Measurements from ENCODE around the gene ENDOD1.
"Not testable (repeated sequence)": the region's sequence is repeated elsewhere in the genome, so short reads cannot be mapped to it uniquely, and the experiment has no call there.

ENDOD1 gene

DNA sequence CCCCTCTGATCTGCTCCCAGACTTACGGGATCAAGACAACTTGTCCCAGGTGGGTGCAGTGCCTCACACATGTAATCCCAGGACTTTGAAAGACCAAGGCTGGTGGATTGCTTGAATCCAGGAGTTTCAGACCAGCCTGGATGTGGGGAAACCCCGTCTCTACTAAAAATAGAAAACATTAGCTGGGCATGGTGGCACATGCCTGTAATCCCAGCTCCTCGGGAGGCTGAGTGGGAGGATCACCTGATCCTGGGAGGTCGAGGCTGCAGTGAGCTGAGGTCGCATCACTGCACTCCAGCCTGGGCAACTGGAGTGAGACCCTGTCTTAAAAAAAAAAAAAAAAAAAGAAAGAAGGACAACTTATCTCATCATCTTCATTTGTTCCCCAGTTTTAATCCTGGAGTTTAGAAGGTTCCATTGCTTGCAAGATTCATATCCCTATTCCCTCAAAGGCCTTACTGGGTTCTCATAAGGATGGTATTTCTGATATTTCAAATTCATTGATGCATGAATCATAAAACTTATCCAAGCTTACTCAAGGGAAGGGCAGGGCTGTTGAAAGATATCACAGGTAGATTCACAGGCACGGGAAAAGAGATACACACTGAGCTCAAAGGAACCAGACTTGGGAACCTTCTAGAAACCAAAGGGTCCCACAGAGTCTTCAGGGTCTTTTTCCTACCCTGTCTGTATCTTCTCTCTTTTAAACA lies 14.6 kb downstream of the ENDOD1 start:
- no peak for DNase-seq (ENCODE audit: low read depth)

DNA sequence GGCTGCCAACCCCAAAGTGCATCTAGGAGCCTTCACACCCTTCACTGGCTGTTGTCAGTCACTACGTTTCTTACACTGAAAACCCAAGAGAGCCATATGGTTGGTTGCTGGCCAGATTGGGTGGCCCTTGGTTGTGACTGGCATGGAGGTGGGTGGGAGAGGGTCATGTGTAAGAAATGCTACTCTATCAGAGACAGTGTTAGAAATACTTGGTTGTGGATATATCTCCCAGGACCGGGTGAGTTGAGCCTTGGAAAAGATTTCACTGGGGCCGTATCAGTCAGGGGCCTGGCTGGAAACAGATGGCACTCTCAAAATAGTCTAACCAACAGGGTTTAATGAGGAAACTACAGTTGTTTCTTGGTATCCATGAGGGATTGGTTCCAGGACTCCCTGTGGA lies 15.2 kb downstream of the ENDOD1 start:
- no peak for DNase-seq (ENCODE audit: low read depth)

DNA sequence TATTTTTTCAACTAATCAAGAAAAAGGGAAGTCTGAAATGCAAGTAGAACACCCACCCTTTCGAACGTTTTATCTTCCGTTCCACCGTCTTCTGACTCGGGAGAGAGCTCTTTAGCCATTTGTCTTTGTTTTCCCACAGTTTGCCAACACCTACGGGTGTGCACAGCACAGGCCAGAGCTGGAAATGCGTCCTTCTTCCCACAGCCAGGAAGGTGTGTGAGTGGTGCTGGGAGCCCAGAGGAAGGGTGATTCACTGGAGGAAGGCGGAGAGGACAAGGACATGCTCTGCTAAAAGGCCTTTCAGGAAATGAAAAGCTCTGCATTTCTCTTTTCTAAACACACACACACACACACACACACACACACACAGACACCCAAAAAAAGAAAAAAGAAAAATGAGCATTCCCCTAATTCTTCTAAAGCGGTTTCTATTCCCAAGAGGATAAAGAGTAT lies 18.5 kb downstream of the ENDOD1 start:
- DNase-seq (ENCODE audit: low read depth), result peak; percentile 8

DNA sequence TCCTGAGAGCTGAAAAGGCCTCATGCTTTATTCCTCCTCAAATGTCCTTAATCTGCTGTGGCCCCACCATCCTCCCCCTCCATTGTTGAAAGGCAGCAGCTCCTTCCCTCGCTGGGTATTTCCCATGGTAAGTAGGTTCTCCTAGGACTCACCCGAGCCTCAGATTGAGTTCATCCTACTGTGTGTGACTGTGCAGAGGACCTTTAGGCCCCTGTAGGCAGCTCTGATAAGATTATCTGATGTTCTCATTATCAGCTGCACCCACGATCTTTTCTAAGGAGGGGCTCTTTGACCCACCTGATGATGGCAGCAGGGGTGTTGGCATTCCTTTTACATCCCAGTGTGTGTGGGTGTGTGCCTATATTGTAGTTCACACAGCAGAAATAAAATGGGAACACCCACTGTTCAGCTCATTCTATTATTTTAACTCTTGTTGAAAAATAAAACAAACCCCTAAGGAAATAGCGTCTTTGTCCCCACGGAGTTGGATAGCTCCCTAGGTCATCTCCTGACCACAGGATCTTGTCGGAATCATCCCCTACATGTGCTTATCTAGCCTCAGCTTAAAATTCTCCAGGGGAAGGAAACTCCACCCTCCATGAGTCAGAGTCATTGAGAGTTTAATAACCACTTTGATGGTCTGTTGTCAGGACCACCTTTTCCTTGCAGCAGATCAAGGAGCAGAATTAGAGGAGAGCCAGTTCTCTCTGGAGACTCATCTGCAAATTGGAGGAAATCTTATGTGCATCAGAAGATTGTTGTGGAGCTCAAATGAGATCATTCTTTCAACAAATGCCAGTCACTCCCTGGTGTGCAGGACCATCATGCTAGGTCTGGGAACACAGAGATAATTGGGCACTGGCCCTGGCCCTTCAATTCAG lies 19.3 kb downstream of the ENDOD1 start:
- no peak for DNase-seq (ENCODE audit: low read depth)

DNA sequence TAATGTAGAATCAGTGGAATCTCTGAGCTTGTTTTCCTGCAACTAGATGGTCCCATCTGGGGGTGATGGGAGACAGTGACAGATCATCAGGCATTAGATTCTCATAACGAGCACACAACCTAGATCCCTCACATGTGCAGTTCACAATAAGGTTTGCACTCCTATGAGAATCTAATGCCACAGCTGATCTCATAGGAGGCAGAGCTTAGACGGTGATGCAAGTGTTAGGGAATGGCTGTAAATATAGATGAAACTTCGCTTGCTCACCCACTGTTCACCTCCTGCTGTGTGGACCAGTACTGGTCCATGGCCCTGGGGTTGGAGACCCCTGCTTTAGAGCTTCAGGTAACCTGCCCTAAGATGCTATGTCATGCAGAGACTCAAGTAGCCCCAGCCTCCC lies 21.8 kb downstream of the ENDOD1 start:
- not testable (repeated sequence) for DNase-seq (ENCODE audit: low read depth)

DNA sequence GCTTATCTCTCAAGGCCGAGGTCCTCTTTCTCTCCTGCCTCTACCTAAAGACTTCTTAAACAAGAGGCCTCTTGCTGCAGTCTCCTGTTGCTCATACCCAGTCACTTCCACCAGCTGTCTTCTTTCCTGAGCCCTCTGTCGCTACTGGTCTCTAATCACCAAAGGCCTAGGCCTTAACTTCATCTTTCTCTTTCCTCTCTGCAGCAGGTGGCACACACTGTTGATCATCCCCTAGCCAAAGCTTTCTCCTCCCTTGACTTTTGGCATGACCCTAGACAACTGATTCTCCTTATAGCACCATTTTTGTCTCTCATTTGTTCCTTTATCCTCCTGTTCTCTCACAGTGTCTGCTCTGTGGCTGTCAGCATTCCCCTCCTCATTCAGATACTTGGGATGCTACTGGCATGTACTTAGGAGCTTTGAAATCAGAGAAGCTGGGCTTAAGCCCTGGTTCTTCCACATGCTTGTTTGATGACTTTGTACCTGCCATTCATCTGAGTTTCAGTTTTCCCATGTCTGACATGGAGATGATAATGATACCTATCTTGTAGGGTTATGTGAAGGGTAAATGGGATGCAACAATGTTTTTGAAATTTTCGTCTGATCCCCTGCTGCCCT lies 22.4 kb downstream of the ENDOD1 start:
- no peak for DNase-seq (ENCODE audit: low read depth)

DNA sequence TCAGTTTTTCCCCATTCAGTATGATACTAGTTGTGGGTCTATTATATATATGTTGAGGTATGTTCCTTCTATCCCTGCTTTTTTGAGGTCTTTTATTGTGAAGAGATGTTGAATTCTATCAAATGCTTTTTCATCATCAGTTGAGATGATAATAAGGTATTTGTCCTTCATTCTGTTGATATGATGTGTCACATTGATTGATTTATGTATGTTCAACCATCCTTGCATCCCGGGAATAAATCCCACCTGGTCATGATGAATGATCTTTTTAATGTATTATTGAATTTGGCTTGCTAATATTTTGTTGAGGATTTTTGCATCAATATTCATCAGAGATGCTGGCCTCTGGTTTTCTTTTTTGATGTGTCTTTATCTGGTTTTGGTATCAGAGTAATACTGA lies 26.0 kb downstream of the ENDOD1 start:
- no peak for DNase-seq (ENCODE audit: low read depth)

DNA sequence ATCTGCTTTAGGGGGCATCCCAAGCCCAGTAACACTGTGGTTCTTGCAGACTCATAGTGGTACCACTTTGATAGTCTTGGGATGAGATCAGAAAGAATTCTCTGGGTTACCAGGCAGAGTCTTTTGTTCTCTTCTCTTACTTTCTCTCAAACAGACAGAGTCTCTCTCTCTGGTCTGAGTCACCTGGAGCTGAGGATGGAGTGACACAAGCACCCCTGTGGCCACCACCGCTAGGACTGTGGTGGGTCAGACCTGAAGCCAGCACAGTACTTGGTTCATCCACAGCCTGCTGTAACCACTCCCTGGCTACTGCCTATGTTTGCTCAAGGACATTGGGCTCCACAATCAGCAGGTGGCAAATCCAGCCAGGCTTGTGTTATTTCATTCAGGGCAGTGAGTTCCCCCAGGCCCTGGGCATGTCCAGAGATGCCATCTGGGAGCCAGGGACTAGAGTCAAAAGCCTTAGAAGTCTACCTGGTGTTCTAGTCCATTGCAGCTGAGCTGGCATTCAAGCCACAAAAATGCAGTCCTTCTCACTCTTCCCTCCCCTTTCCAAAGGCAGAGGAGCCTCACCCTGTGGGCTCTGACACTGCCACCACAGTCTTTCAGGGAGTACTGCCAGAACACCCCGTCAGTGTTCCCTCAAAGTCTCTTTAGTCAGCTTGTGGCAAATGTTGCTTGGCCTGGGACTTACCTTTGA lies 29.9 kb downstream of the ENDOD1 start:
- DNase-seq (ENCODE audit: low read depth), result no peak

DNA sequence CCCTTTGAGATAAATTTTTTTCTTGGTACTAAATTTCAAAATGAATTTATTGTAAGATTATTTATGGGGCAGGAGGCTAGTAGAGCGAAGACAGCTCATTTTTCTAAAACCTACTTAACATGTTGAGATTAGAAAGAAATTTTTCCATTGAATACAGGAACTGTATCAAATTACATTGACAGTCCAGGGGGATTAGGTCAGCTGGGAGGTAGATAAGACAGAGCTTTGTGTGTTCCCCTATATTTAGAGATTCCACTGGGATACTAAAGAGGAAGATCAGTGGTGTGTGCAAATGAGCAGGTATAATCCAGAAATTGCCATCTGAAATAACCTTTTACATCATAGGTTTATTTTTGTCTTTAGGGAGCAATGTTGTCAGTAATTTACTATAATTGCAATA lies 32.1 kb downstream of the ENDOD1 start:
- no peak for DNase-seq (ENCODE audit: low read depth)

DNA sequence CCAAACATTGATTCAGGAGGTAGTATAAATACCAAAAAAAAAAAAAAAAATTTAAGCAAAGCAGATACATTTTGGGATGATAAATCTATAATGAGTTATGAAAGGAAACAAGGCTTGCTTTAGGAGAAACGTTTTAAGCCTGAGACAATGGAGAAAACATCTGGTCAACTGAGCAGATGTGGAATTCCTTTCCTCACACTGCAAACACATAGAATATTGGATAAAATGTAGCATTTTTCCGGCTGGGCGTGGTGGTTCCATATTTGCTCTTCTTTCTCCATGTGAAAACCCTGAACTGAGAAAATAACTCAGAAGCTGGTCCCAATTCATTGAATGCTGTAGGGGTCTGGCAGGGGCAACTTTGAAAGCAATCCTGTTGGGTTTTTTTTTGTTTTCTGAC lies 33.9 kb downstream of the ENDOD1 start:
- DNase-seq (ENCODE audit: low read depth), result no peak

DNA sequence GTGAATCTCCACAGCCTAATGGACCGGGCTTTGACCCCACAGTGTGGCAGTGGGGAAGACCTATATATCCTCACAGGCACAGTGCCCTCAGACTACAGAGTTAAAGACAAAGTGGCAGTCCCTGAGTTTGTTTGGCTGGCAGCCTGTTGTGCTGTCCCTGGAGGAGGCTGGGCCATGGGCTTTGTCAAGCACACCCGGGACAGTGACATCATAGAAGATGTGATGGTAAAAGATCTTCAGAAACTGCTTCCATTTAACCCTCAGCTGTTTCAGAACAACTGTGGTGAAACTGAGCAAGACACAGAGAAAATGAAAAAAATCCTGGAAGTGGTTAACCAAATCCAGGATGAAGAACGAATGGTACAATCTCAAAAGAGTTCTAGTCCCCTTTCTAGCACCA lies 39.0 kb downstream of the ENDOD1 start:
- no peak for DNase-seq (ENCODE audit: low read depth)

DNA sequence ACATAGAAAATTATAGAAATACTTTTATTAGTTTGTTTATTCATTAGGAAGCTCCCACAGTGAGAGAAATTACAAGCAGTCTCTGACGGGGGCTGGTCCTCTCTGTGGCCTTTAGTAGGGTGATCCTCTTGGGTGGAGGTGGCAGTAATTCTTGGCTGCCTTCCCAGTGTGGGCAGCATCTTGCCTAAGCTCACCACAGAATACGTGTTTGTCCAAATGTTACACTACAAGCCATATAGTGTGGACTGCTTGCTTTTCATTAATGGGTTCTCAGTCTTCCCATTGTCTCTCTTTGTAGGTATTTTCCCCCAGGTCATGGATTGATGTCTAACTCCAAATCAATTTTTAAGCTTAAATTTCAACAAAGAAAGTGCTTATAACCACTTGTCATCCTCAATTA lies 43.3 kb downstream of the ENDOD1 start:
- peak; percentile 72 for DNase-seq (ENCODE audit: low read depth)

DNA sequence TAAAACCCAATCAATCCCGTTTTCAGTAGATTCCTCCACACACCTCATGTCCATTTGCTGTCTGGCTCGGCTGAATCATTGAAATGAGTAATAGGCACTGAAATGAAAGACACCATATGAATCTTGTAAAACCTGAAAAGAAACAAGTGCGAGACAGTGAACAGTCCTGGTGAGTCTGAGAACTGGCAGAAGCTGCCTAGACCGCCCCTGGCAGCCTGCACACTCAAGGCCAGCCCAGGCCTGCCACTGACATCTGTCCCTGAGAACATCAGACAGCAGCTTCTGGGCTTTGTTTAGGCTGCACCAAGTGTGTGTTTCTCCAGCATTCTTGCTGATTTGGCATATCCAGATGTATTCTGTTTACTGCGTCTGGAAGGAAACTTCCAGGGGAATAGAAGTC lies 44.8 kb downstream of the ENDOD1 start:
- peak; percentile 45 for DNase-seq (ENCODE audit: low read depth)

DNA sequence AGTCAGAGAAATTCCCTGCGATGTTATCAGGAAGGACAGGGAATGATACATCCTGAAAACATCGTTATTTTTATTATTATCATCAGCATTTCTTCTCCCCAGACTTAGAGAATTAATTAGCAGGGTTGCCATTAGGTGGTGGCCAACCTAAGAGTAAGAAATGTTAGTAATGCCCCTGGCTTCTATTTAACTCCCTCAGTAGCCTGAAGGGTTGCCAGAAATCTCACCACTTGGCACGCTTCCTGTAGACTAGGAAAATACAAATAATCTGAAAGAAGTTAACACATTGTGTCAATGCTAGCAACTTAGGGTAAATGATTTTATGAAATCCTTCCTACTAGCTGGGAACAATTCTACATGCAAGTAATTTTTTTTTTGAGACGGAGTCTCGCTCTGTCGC lies 45.5 kb downstream of the ENDOD1 start:
- no peak for DNase-seq (ENCODE audit: low read depth)

DNA sequence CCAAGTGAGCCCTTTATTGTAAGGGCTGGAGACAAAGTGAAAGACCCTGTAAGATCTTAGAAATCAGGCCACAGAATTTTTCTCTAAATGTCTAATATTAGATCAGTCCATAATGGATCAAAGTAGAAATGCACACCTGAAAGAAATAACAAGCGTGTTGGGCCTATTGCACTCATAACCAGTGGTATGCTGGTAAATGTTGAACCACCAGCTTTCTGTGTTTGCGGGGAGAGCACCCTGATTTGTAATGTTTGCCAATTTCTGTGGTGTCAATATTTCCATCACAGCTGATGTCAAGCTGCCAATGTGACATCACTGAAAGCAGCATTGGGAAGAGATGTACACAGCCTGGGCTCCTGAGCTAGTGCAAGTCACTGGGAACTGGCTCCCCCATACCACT lies 46.2 kb downstream of the ENDOD1 start:
- DNase-seq (ENCODE audit: low read depth), result no peak

DNA sequence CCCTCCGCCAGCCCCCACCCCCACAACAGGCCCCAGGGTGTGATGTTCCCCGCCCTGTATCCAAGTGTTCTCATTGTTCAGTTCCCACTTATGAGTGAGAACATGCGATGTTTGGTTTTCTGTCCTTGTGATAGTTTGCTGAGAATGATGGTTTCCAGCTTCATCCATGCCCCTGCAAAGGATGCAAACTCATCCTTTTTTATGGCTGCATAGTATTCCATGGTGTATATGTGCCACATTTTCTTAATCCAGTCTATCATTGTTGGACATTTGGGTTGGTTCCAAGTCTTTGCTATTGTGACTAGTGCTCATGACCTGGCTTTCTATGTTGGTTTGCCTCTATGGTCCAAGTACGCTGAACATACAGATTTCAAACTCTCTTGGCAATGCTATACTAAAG lies 47.1 kb downstream of the ENDOD1 start:
- DNase-seq (ENCODE audit: low read depth), result not testable (repeated sequence)

DNA sequence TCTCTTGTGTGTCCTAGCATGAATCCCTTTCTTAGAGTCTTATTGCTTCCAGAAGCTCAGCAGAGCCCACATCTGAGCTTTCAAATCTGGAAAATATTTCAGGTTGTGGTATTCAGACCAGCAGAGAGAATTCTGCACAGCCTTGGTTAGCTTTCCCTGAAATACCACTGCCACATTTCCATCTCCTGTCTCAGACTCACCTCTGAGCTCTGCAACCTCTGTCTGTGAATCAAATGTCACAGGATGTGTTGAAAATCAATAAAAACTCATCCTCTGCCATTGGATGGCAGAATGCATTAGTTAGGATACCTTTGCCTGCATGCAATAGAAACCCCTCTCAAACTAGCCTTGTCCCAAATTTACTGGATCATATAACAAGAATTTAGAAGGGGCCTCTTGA lies 47.7 kb downstream of the ENDOD1 start:
- DNase-seq (ENCODE audit: low read depth), result no peak

DNA sequence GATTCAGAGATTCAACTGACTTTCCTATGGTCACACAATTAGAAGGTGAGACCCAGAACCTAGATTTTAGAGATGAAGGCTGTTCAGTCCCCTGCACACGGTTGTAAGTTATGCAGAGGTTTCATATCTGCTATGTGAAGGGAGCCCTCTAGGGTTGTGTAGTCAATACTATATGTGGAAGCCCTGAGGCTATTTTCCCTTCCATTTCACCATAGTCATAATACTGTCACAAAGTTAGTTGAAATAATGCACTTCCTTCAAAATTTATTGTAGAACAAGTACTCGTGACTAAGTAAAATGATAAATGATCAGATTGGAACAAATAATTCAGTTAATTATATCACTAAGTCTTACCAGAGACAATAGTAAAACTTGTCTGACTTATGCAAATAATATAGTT lies 48.8 kb downstream of the ENDOD1 start:
- DNase-seq (ENCODE audit: low read depth), result peak; percentile 25

DNA sequence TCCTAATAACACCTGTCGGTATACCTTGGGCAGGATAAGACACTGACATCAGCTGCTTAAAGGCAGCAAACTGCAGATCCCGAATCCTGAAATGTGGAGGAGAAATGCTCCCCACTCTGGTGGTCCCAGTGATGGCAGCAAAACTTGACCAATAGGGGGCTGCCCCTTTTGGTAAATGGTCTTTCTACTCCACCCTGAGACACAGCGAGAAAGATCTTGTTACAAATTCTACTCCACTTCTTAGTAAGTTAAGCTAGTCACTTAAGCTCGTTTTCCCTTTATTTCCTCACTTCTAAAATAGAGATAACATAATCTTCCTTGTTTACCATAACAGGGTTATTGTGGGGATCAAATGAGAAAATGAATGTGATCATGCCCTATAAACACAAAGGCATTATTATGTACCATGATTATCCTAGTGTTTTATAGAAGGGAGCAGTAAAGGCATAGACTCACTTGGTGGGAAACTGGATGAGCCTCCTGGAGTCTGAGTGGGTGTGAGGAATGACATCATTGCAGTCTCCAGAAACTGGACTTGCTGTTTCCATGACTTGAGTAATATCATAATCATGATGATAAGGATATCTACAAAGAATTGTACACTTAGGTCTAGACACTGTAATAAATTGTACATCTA lies 50.9 kb downstream of the ENDOD1 start:
- no peak for DNase-seq (ENCODE audit: low read depth)

DNA sequence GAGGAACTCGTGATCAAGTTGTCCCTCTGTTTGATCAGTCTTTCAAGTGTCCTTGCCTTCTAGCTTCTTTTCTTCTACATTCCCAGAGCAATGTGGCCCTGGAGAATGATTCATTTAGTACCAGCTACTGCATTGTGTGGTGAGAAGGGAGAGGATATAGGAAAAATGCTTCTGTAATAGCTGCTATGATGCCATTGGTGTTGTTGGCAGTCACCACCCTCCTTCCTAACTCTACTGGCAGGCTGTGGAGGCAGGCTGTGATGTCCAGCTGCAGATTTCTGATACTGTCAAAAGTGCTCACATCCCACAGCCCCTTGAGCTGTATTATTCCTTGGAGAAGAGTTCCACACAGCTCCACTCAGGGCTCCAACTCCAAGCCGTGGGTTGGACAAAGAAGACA lies 52.8 kb downstream of the ENDOD1 start:
- DNase-seq (ENCODE audit: low read depth), result peak; percentile 31

DNA sequence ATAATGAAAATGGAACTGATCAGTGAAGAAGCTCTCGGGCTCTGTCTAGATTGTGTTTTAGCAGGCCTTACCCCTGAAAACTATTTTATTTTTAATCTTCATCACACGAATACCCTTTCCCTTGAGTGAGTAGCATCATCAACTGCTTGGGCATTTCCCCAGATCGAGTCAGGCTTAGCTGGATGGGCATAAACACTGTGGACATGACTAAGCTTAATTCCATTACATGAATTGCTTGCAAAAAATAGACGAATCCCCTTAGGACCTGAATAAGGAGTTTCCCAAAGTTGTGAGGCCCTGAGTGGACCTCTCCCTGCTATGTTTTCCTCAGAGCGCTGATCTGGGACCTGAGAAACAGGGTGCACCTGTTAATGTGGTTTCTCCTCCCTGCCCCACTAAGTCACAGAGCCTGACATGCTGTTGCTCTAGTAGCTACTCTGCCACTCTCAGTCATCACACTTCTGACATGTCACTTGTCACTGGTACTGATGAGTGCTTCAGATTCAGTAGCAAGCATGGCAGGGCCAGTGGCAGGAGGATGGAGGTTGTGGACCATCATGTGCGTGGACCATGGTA lies 53.5 kb downstream of the ENDOD1 start:
- peak; percentile 53 for DNase-seq (ENCODE audit: low read depth)
